Measurements from ENCODE around the gene HOXD11.

HOXD11 gene

GRCh38 chr2:176106581-176107539, at the start of gene HOXD11:
Gene HOXD11 (plus strand): TSS chr2:176107280. CDS start chr2:176107356, 76 bp downstream.
- peak; percentile 80 to 86 for DNase-seq

- DNase-seq, result peak; percentile 91 to 94
These were observed 43.1 kb upstream of the HOXD11 start for GRCh38 chr2:176063958-176064357.

GRCh38 chr2:176066645-176067588, 40.2 kb upstream of the HOXD11 start:
- no peak for DNase-seq

- DNase-seq, result no peak
These were observed 39.3 kb upstream of the HOXD11 start for GRCh38 chr2:176067589-176068418.

GRCh38 chr2:176068419-176068832, 38.7 kb upstream of the HOXD11 start:
- no peak for DNase-seq

GRCh38 chr2:176071330-176072291, 35.5 kb upstream of the HOXD11 start:
- DNase-seq, result no peak

- no peak for DNase-seq
These were observed 34.8 kb upstream of the HOXD11 start for GRCh38 chr2:176072292-176072669.

- DNase-seq, result peak; percentile 30 to 44
These were observed 33.9 kb upstream of the HOXD11 start for GRCh38 chr2:176072951-176073904.

- no peak for DNase-seq
These were observed 32.1 kb upstream of the HOXD11 start for GRCh38 chr2:176074919-176075425.

GRCh38 chr2:176075481-176075880, 31.6 kb upstream of the HOXD11 start:
- DNase-seq, result no peak

GRCh38 chr2:176076063-176076462, 31.0 kb upstream of the HOXD11 start:
- no peak for DNase-seq

- no peak for DNase-seq
These were observed 30.3 kb upstream of the HOXD11 start for GRCh38 chr2:176076796-176077195.

- peak in 1 of 2 experiments; percentile 35 for DNase-seq
These were observed 28.4 kb upstream of the HOXD11 start for GRCh38 chr2:176078541-176079284.

GRCh38 chr2:176079285-176079830, 27.7 kb upstream of the HOXD11 start:
- peak; percentile 45 to 81 for DNase-seq

- DNase-seq, result peak; percentile 53 to 89
These were observed 27.1 kb upstream of the HOXD11 start for GRCh38 chr2:176079831-176080539.

- DNase-seq, result no peak
These were observed 26.3 kb upstream of the HOXD11 start for GRCh38 chr2:176080540-176081375.

- DNase-seq, result no peak
These were observed 25.7 kb upstream of the HOXD11 start for GRCh38 chr2:176081376-176081836.

All from NCI-H526 (cell line).